Erythroblast (primary cell): ENCODE data around the gene CEP350.

ENCODE experiments used
- GATA1 ChIP-seq: IDR thresholded peaks from 2 replicates; pipeline ENCODE4 v1.6.1; 2011; ENCODE audit warnings: low read depth, mild to moderate bottlenecking, control low read depth, low read length, moderate library complexity
- POLR2A ChIP-seq: IDR thresholded peaks from 2 replicates; pipeline ENCODE4 v1.6.1; 2011; ENCODE audit warnings: mild to moderate bottlenecking, low read length

DNA sequence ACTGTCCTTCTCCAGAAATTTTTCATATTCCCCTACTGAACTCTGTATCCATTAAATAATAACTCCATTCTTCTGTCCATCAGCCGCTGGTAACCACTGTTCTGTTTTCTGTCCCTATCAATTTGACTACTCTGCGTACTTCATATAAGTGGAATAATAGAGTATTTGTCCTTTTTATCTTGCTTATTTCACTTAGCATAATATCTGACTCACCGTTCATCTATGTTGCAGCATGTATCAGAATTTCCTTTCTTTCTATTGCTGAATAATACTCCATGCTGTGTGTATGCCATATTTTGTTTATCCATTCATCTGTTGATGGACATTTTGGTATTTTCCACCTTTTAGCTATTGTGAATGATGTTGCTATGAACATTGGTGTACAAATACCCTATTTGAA lies 71.9 kb downstream of the CEP350 start:
- no peak for TF ChIP-seq POLR2A
- no peak for TF ChIP-seq GATA1
